CD14-positive monocyte (primary cell): Measurements from ENCODE around the gene C9orf85. TPM values are rescaled to one million over a fixed set of nuclear protein-coding genes. Genes with fewer than 3 reads are reported as not detected.

Experiments used
- DNase-seq, 3 donors: peaks; one replicate each; pipeline ENCODE4 v3.0.0-alpha.2; 2011 to 2022
- H2AFZ ChIP-seq: 2 replicates; pipeline ENCODE4 v1.6.0; 2012; ENCODE audit warnings: mild to moderate bottlenecking, low read depth, low read length, inconsistent platforms; ENCODE audit not compliant: insufficient read depth, poor library complexity, severe bottlenecking
- H3K27ac ChIP-seq, 2 donors: 1 replicate in 1 of 2; 2 replicates in 1 of 2; pipeline ENCODE4 v1.5.1; 2012 to 2013; ENCODE audit warnings: low read length in 2 of 2, control low read depth in 1 of 2, inconsistent platforms in 1 of 2, low read depth in 1 of 2, mild to moderate bottlenecking in 1 of 2
- H3K27me3 ChIP-seq, 2 donors: one replicate each; pipeline versions ENCODE4 v1.6.0 to v1.6.1; 2011 to 2013; ENCODE audit warnings: low read length in 2 of 2; ENCODE audit not compliant: control insufficient read depth in 2 of 2, insufficient read depth in 2 of 2
- H3K36me3 ChIP-seq, 2 donors: replicated peaks in 1 of 2; 1 replicate in 1 of 2; 2 replicates in 1 of 2; pipeline versions ENCODE4 v1.5.1 to v1.6.1; 2012 to 2013; ENCODE audit warnings: low read length in 2 of 2, control low read depth in 1 of 2, inconsistent platforms in 1 of 2, mild to moderate bottlenecking in 1 of 2; ENCODE audit not compliant: insufficient read depth in 2 of 2, control insufficient read depth in 1 of 2
- H3K4me1 ChIP-seq, 2 donors: 1 replicate in 1 of 2; 2 replicates in 1 of 2; pipeline versions ENCODE4 v1.5.1 to v1.6.1; 2012 to 2013; ENCODE audit warnings: low read length in 2 of 2, control low read depth in 1 of 2, inconsistent platforms in 1 of 2, mild to moderate bottlenecking in 1 of 2, moderate library complexity in 1 of 2; ENCODE audit not compliant: insufficient read depth in 2 of 2, control insufficient read depth in 1 of 2
- H3K4me2 ChIP-seq: replicated peaks from 2 replicates; pipeline ENCODE3; 2012; ENCODE audit warnings: low read length, moderate library complexity, mild to moderate bottlenecking; ENCODE audit not compliant: poor library complexity, severe bottlenecking; ENCODE audit errors: extremely low read depth
- H3K4me3 ChIP-seq, 3 experiments: fragments of 200-600 bp in 1 of 3; sonication (generic) in 1 of 3; replicated peaks in 1 of 3; 1 replicate in 2 of 3; 2 replicates in 1 of 3; pipeline ENCODE4 v1.5.1; 2011 to 2013; ENCODE audit warnings: low read length in 3 of 3, mild to moderate bottlenecking in 3 of 3, control low read depth in 2 of 3, low read depth in 2 of 3, inconsistent platforms in 1 of 3, moderate library complexity in 1 of 3
- H3K79me2 ChIP-seq: 2 replicates; pipeline ENCODE4 v1.6.0; 2012; ENCODE audit warnings: mild to moderate bottlenecking, control low read depth, inconsistent platforms, low read length, moderate library complexity; ENCODE audit not compliant: insufficient read depth
- H3K9ac ChIP-seq: 2 replicates; pipeline ENCODE4 v1.6.0; 2017; ENCODE audit warnings: low read length, mild to moderate bottlenecking; ENCODE audit not compliant: insufficient read depth, poor library complexity, severe bottlenecking
- H3K9me3 ChIP-seq, 2 donors: replicated peaks in 1 of 2; 1 replicate in 1 of 2; 2 replicates in 1 of 2; pipeline versions ENCODE4 v1.5.1 to v1.6.1; 2012 to 2013; ENCODE audit warnings: low read length in 2 of 2, control low read depth in 1 of 2; ENCODE audit not compliant: control insufficient read depth in 1 of 2, insufficient read depth in 1 of 2
- H4K20me1 ChIP-seq: 2 replicates; pipeline ENCODE4 v1.6.0; 2012; ENCODE audit warnings: mild to moderate bottlenecking, low read length, control low read depth, moderate library complexity; ENCODE audit not compliant: insufficient read depth
- H3K27ac Mint-ChIP-seq, 7 donors: one replicate each; pipeline ENCODE4 v1.8.0; 2020; ENCODE audit warnings: mild to moderate bottlenecking in 7 of 7, mixed read lengths in 7 of 7, moderate library complexity in 6 of 7, inconsistent platforms in 2 of 7
- H3K27me3 Mint-ChIP-seq, 3 donors: one replicate each; pipeline ENCODE4 v1.8.0; 2021 to 2022; ENCODE audit warnings: low read depth in 3 of 3, mild to moderate bottlenecking in 3 of 3, mixed read lengths in 3 of 3, moderate library complexity in 3 of 3, inconsistent platforms in 1 of 3
- H3K36me3 Mint-ChIP-seq, 2 donors: one replicate each; pipeline ENCODE4 v1.8.0; 2020; ENCODE audit warnings: mixed read lengths in 2 of 2, inconsistent platforms in 1 of 2, mild to moderate bottlenecking in 1 of 2
- H3K4me1 Mint-ChIP-seq: one replicate; pipeline ENCODE4 v1.8.0; 2020; ENCODE audit warnings: mild to moderate bottlenecking, mixed read lengths
- H3K4me3 Mint-ChIP-seq, 2 donors: one replicate each; pipeline ENCODE4 v1.8.0; 2020; ENCODE audit warnings: mild to moderate bottlenecking in 2 of 2, mixed read lengths in 2 of 2, moderate library complexity in 1 of 2
- H3K9me3 Mint-ChIP-seq, 7 donors: one replicate each; pipeline ENCODE4 v1.8.0; 2020 to 2022; ENCODE audit warnings: mixed read lengths in 7 of 7, mild to moderate bottlenecking in 6 of 7, moderate library complexity in 6 of 7, inconsistent platforms in 2 of 7
- WGBS: methylation state at CpG from one replicate; pipeline ENCODE4 v1.1.5; 2013; ENCODE audit warnings: missing lambda C conversion rate; ENCODE audit not compliant: insufficient coverage; 5-methylcytosine and 5-hydroxymethylcytosine counted together
- intact Hi-C, 2 donors: fragments of 100-400 bp; cut with micrococcal nuclease; formaldehyde crosslinking; loops; one replicate each; pipeline versions ENCODE4 v1.15.0 to v1.15.1; 2023
- polyA plus RNA-seq, 3 donors: library from polyadenylated mRNA; depleted of rRNA in 1 of 3; unstranded in 2 of 3; stranded (reverse) in 1 of 3; fragments of 300-500 nt in 2 of 3; fragments of >200 nt in 1 of 3; fragmentation: Illumina TruSeq in 2 of 3; gene quantifications; 1 replicate in 2 of 3; 2 replicates in 1 of 3; pipeline ENCODE4 v1.2.3, GENCODE V29; 2012 to 2021
- TF ChIP-seq, protein P1 (sequence below): fragments of 200-600 bp; IDR thresholded peaks from one replicate; pipeline ENCODE4 v1.8.0; 2022; ENCODE audit warnings: antibody characterized with exemption, mild to moderate bottlenecking

C9orf85 gene
- polyA plus RNA-seq, 3 donors, result 4.5 to 6.4 (median 5.4) TPM

GRCh38 chr9:71981944-71982343, 70.5 kb downstream of the C9orf85 start:
- Histone ChIP-seq H3K9ac (no peak overlapping the region), H2AFZ (no peak overlapping the region)
- no CpG with 5 or more reads among the region's 2 CpGs for WGBS

DNA sequence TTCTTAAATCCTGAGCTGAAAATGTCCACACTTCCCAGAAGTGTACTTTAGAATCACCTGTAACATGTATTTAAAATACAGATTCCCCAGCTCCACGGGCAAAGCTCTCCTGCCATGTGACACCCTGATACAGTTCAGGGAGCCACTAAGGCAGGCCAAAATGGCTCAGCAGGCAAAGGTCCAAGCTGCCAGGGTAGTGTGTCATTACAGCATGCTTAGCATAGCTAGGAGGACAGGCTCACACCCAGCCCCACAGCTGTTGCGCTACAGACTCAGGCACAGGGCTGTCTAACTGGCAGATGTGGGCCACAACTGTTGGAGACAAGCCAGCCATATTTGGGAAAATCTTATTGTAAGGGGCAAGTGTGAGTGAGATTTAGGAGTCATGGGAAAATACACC, 73.0 kb downstream of the C9orf85 start:
- Mint-ChIP-seq H3K4me3 (no peak overlapping the region), H3K27me3 (no peaks in the 10 kb centered on the region), H3K36me3 (peaks cover 2 to 7% of the 10 kb centered on the region in 2 donors), H3K27ac (no peak overlapping the region), H3K4me1 (peaks cover 10% of the 10 kb centered on the region), H3K9me3 (peaks cover 0 to 2% (median 0%) of the 10 kb centered on the region in 7 donors)
- H3K4me3 ChIP-seq, result no peak overlapping the region
- H3K9ac ChIP-seq, result no peak overlapping the region
- H3K36me3 ChIP-seq, result peaks cover 0 to 2% of the 10 kb centered on the region in 2 donors
- WGBS, result 100% methylated on average over 1 of the region's 2 CpGs
- no peak overlapping the region for H2AFZ ChIP-seq
- H3K79me2 ChIP-seq, result no peaks in the 10 kb centered on the region
- no peaks in the 10 kb centered on the region for H3K27me3 ChIP-seq
- H3K9me3 ChIP-seq, result no peaks in the 10 kb centered on the region
- TF ChIP-seq, protein P1, sequence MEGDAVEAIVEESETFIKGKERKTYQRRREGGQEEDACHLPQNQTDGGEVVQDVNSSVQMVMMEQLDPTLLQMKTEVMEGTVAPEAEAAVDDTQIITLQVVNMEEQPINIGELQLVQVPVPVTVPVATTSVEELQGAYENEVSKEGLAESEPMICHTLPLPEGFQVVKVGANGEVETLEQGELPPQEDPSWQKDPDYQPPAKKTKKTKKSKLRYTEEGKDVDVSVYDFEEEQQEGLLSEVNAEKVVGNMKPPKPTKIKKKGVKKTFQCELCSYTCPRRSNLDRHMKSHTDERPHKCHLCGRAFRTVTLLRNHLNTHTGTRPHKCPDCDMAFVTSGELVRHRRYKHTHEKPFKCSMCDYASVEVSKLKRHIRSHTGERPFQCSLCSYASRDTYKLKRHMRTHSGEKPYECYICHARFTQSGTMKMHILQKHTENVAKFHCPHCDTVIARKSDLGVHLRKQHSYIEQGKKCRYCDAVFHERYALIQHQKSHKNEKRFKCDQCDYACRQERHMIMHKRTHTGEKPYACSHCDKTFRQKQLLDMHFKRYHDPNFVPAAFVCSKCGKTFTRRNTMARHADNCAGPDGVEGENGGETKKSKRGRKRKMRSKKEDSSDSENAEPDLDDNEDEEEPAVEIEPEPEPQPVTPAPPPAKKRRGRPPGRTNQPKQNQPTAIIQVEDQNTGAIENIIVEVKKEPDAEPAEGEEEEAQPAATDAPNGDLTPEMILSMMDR, result no peak
- no peaks in the 10 kb centered on the region for H3K4me1 ChIP-seq
- H3K4me2 ChIP-seq, result no peak overlapping the region
- no peaks in the 10 kb centered on the region for H4K20me1 ChIP-seq
- H3K27ac ChIP-seq, result no peak overlapping the region
- intact Hi-C loops, result no loop called here
- DNase-seq, result no peak

More at GRCh38 chr9:71981944-71982343, 70.5 kb downstream of the C9orf85 start:
- Mint-ChIP-seq H3K36me3 (peaks cover 2 to 7% of the 10 kb centered on the region in 2 donors), H3K27ac (no peak overlapping the region), H3K4me3 (no peak overlapping the region), H3K4me1 (peaks cover 10% of the 10 kb centered on the region), H3K27me3 (no peaks in the 10 kb centered on the region), H3K9me3 (peaks cover 0 to 2% (median 0%) of the 10 kb centered on the region in 7 donors)
- no peaks in the 10 kb centered on the region for H4K20me1 ChIP-seq
- TF ChIP-seq, protein P1, result no peak
- no peak overlapping the region for H3K4me3 ChIP-seq
- H3K4me1 ChIP-seq, result no peaks in the 10 kb centered on the region
- no peak for DNase-seq
- H3K9me3 ChIP-seq, result no peaks in the 10 kb centered on the region
- H3K36me3 ChIP-seq, result peaks cover 0 to 2% of the 10 kb centered on the region in 2 donors
- no peaks in the 10 kb centered on the region for H3K27me3 ChIP-seq
- no peak overlapping the region for H3K4me2 ChIP-seq
- no peak overlapping the region for H3K27ac ChIP-seq
- no peaks in the 10 kb centered on the region for H3K79me2 ChIP-seq
- intact Hi-C loops, result no loop called here
